H1 (cell line): ENCODE data around the gene PAX5. TPM values are rescaled to one million over a fixed set of nuclear protein-coding genes. Genes with fewer than 3 reads are reported as not detected.

Experiments
- CHD2 ChIP-seq: IDR thresholded peaks from 2 replicates; pipeline ENCODE4 v1.6.1; 2012; ENCODE audit warnings: low read length, improper control_type of control experiment
- CHD7 ChIP-seq: fragments of 300-600 bp; sonication (generic); IDR thresholded peaks from 2 replicates; pipeline ENCODE4 v1.7.1; 2012; ENCODE audit warnings: low read length, moderate library complexity, mild to moderate bottlenecking, inconsistent platforms; ENCODE audit not compliant: insufficient replicate concordance
- CTCF ChIP-seq, 3 experiments: IDR thresholded peaks; 1 replicate in 2 of 3; 2 replicates in 1 of 3; pipeline versions ENCODE4 v1.5.1 to v1.6.1; 2011; ENCODE audit warnings: low read length in 3 of 3, mild to moderate bottlenecking in 3 of 3, inconsistent platforms in 2 of 3, low read depth in 1 of 3, moderate library complexity in 1 of 3; ENCODE audit not compliant: insufficient read depth in 1 of 3; ENCODE audit errors: control extremely low read depth in 1 of 3
- KDM5A ChIP-seq: fragments of 200-600 bp; IDR thresholded peaks from 2 replicates; pipeline ENCODE4 v1.7.1; 2012; ENCODE audit warnings: mild to moderate bottlenecking, low read length, inconsistent platforms, mixed read lengths
- NANOG ChIP-seq: IDR thresholded peaks from 2 replicates; pipeline ENCODE4 v1.6.1; 2011; ENCODE audit warnings: low read length, low read depth, mild to moderate bottlenecking, inconsistent platforms; ENCODE audit not compliant: insufficient read depth, poor library complexity, severe bottlenecking
- SRF ChIP-seq: IDR thresholded peaks from 2 replicates; pipeline ENCODE4 v1.6.1; 2011; ENCODE audit warnings: mild to moderate bottlenecking, low read depth, low read length, moderate library complexity
- SUZ12 ChIP-seq: fragments of 200-600 bp; sonication (generic); IDR thresholded peaks from 2 replicates; pipeline ENCODE4 v1.6.1; 2012; ENCODE audit warnings: mild to moderate bottlenecking, inconsistent platforms, low read length, moderate library complexity, mixed read lengths
- polyA plus RNA-seq, 7 experiments: library from polyadenylated mRNA; depleted of rRNA in 3 of 7; stranded (reverse) in 5 of 7; unstranded in 2 of 7; fragments of >200 nt in 5 of 7; fragments of 200-250 nt in 2 of 7; gene quantifications; 1 replicate in 5 of 7; 2 replicates in 1 of 7; 4 replicates in 1 of 7; pipeline versions ENCODE4 v1.2.1 to v1.2.3, GENCODE V29; 2011 to 2013; ENCODE audit warnings: missing spikeins in 2 of 7, mixed read lengths in 2 of 7
- total RNA-seq: library from RNA; stranded (reverse); fragmentation: NEBNext Ultra II Directional; extraction: Animal tissue kit (Norgen Biotek cat#: 25700); gene quantifications from 2 replicates; pipeline ENCODE4 v1.2.1, GENCODE V29; 2021

PAX5 gene
- total and polyA plus RNA-seq, 2 of the 8 experiments (the other 6 are each of a cell fraction or from before 2014, with no cell fraction given): 0.29 to 0.43 TPM

- TF ChIP-seq CHD7 (no peak), CTCF (IDR thresholded peaks at IDR 0.05; ENCODE audit: control extremely low read depth in 1 of 3, insufficient read depth in 1 of 3, low read depth in 1 of 3, low read length in 3 of 3) (no peak), CHD2 (no peak), SRF (no peak), NANOG (no peak), KDM5A (no peak), SUZ12 (no peak)
Measured at GRCh38 chr9:36912620-36913019, 121.4 kb downstream of the PAX5 start (continued).
